ENCODE data around the gene PRELID2.
"Not testable (repeated sequence)": the region's sequence is repeated elsewhere in the genome, so short reads cannot be mapped to it uniquely, and the experiment has no call there.

PRELID2 gene

DNA sequence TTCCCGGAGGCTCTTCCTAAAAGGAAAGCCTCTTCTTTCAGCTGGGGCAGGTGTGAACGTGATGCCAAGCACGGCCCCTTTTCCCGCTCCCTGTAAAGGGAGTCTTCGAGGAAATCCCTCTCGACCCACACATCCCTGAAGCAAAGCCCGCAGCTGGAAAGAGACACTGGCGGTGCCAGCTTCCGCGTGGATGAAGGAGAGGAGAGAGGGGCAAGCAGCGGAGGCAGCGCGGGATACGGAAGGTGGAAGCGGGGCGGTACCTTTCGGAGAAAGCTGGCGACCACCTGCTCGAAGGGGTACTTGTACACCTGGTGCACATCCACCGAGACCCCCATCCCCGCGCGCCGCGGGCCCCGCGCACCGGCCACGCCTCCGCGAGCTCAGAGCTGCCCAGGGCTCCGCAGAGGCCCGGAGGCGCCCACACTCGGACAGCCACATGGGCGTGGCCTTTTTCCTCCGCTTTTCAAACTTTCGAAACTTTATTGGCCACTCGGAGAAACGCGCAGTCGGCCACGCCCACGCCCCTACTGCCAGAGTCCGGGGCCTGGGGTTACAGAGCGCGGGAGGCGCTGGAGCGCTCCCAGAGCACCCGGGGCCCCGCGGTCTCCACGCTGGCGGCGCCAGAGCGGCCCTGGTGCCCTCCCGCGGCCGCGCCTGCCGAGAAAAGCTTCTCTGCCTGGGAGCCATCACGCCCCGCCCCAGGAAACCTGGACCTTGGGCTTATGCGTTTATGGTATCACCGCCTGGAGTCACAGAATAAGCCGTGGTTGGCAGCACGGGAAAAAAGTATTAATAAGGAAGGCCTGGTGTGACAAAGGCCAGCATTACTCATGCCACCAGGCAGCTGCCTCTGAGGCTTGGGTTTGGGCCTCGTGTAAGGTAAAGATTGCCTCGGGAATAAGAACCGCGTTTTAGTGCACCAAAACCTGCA, at the start of gene PRELID2:
Gene PRELID2, minus strand, starts transcription at position 426 of the 931 bp plus-strand sequence. Its CDS starts 91 bp downstream, at position 335.
- DNase-seq, result peak; percentile 88

GRCh38 chr5:145874765-145875164, 39.6 kb upstream of the PRELID2 start:
- DNase-seq, result no peak

- DNase-seq, result no peak
These were observed 37.8 kb upstream of the PRELID2 start, which contains the start of gene GRXCR2 for GRCh38 chr5:145872914-145873313. TSS of gene GRXCR2 (minus strand) at chr5:145873014. CDS start at chr5:145872968, 46 bp downstream.

DNA sequence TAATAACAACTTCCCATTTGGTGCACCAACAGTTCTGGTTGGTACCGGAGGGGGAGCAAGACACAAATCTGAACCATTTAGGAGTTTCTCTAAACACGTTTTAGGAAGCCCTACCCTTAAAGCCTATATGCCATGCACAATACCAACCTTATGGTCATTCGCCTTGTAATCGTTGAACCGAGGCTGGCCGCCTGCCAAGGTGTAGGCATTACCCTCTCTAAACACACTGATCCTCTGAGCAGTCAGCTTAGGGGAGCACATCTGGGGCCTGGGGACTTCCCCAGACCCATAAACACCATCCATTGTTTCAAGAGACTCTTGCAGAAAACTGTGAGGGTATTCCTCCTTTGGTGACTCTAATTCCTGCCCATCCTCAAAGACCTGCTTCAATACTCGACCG, 37.3 kb upstream of the PRELID2 start:
- no peak for DNase-seq

- no peak for DNase-seq
These were observed 34.6 kb upstream of the PRELID2 start for GRCh38 chr5:145869753-145870152.

GRCh38 chr5:145867806-145868205, 32.7 kb upstream of the PRELID2 start:
- DNase-seq, result no peak

- DNase-seq, result not testable (repeated sequence)
These were observed 29.3 kb upstream of the PRELID2 start for GRCh38 chr5:145864432-145864831.

GRCh38 chr5:145863003-145863402, 27.9 kb upstream of the PRELID2 start:
- DNase-seq, result no peak

DNA sequence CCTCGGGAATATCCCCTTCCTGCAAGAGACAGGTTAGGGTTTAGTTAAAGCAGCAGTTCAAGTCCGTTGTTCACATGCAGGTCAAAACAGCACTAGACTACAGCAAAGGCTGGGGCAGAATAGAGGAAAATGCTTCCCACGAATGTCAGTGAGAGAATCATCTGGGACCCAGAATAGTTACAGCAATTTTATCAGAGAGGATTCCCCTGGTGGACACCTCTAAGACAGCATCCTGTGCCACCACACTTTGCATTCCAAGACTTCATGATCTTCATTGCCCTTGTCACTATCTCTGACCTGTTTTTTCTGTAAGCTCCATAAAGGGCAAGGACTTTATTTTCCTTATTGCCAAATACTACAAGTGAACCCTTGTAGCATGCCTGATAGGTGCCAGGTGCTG, 24.8 kb upstream of the PRELID2 start:
- DNase-seq, result no peak

- DNase-seq, result no peak
These were observed 24.3 kb upstream of the PRELID2 start for GRCh38 chr5:145859453-145859852.

- no peak for DNase-seq
These were observed 23.8 kb upstream of the PRELID2 start for GRCh38 chr5:145858959-145859358.

DNA sequence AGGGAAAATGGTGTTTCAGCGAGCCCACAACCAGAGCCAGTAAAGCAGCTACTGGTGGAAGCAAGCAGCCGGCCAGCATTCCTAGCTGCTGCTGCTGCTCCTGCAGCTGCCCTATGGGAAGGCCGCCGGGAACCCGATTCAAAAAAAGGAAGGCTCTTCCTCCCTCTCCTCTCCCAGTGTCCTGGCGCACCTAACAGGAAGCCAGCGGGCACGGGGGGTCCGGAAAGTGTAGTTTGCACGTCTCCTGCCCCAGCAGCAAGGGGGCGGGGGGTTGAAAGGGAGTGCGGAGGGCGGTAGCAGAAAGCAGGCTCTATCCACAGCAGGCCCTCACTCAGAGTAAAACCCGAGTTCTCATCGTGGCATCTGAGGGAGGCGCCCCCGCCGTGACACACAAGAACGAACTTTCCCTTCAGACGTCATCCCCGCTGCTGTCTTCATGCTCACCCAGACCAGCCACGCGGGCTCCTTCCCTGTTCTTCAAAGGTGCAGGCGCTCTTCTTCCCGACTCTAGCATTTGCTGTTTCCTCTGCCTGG, 21.2 kb upstream of the PRELID2 start:
- peak; percentile 67 for DNase-seq

- DNase-seq, result no peak
These were observed 20.7 kb upstream of the PRELID2 start for GRCh38 chr5:145855763-145856267.

GRCh38 chr5:145854651-145855258, 19.6 kb upstream of the PRELID2 start:
- DNase-seq, result peak; percentile 74

DNA sequence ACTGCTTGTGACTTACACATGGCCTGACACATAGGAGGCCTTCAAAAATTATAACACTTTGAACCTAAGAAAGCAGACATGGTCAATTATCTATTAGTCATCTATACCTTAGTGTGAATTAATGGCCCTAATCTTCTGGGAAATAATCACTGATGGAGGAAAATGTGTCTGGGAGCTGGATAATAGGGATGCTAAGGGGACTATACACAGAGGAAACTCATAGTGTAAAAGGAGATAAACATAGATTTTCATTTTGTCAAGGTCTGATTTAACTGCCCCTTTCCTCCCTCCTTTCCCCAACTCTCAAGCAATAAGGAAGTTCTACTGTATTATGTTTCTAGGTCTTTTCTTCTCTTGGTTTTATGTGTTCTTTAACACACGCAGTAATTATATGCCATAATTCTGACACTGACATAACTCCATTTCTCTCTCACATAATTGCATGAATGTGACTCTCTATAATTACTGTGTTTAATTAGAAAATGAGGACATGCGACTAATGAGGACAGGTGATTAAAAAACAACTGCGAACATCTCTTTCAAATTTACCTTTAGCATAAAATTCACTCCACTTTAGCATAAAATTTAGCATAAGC, 18.7 kb upstream of the PRELID2 start:
- DNase-seq, result no peak

- DNase-seq, result no peak
These were observed 17.8 kb upstream of the PRELID2 start for GRCh38 chr5:145852990-145853389.

DNA sequence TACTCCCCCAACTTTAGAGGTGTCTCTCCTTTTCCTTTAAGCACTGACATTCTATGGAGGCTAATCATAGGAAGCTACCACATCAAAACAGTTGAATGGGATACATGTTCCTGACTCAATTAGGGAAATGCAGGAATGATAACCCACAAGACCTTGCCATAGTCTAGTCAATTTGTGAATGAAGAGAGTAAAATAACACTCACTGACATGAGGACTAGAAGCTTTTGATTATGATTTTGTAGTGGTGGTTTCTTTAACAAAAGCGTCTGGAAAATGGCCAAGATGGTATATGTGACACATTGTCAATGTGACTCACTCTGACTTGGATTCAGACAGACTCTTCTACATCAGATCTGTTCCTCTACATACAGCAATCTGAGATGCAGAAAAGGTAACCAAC, 13.7 kb upstream of the PRELID2 start:
- peak; percentile 73 for DNase-seq

DNA sequence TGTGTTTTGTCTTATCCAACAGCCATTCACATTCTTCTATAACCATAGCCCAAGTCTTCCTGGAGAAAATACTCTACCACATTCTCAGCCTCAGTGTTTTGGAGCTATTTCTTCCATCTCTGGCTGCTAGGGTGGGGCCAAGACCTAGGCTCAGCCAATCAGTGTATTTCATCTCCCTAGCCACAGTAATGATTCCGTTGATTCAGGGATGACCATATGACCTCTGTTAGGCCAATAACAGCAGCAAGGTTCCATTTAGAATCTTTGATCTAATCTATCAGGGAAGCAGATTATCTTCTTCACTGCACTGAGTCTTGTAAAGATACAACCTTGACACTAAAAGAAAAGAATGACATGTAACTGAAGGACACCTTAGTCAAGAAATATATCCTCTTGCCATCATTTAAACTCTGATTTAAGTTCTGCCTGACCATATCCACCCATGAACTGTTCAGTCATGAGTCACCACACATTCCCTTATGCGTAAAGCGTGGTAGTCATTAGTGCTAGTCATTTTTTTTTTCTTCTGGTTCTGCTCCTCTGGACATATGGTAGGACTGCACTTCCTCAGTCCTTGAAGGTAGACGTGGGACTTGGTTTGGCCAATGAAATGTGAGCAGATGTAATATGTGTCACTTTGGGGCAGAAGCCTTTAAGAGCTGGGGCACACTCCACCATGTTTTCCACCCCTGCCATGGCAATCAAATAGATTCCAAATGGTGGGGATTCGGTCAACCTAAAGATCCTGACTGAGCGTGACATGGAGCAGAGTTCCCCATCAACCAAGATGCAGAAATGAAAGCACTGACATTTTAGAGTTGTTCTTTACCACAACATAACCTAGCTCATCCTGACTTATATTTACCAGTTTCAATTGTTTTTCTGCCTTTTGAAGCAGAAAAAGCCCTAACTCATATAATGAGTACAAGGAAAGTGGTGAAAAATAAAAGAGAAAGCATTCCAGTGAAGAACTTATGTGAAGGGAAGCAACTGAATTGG, 12.7 kb upstream of the PRELID2 start:
- DNase-seq, result peak; percentile 80

GRCh38 chr5:145846081-145846480, 10.9 kb upstream of the PRELID2 start:
- DNase-seq, result no peak

DNA sequence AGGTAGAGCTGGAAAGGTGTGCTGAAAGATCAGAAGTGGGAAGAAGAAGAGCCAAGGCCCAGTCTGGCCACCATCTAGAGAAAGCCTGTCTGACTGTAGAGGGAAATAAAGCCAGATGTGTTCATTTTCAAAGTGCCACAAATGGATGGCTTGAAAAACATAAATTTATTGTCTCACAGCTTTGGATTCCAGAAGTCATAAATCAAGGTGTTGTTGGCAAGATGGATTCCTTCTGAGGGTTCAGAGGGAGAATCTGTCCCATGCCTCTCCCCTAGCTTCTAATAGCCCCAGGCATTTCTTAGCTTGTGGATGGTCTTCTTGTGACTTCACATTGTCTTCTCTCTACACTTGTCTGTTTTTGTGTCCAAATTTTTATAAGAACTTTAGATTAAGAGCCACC, 6.2 kb upstream of the PRELID2 start:
- DNase-seq, result no peak

GRCh38 chr5:145840458-145841132, 5.5 kb upstream of the PRELID2 start:
- DNase-seq, result no peak
